Measurements from ENCODE around the gene MRPL38.
"Not testable (repeated sequence)": the region's sequence is repeated elsewhere in the genome, so short reads cannot be mapped to it uniquely, and the experiment has no call there.

- not testable (repeated sequence) for TF ChIP-seq CTCF (conservative IDR thresholded peaks at IDR 0.05); EZH2 (IDR thresholded peaks at IDR 0.05; ENCODE audit: low read depth)
Observed at GRCh38 chr17:75851693-75851991, 53.0 kb downstream of the MRPL38 start.

Data from PC-9 (cell line).